Measurements from ENCODE around the gene SPRR1B.

- TF ChIP-seq CTCF (IDR thresholded peaks at IDR 0.05) (no peak), POLR2AphosphoS5 (IDR thresholded peaks at IDR 0.05) (no peak)
Measured at GRCh38 chr1:153000294-153000693, 30.7 kb upstream of the SPRR1B start.

Measured in breast epithelium (tissue), 3 donors.